Mesenchymal stem cell (in vitro differentiated cells and primary cell): ENCODE results near the gene CASP5.
A peak's percentile ranks its signal among the peaks of the same experiment; 100 is the strongest.
"Not testable (repeated sequence)": the region's sequence is repeated elsewhere in the genome, so short reads cannot be mapped to it uniquely, and the experiment has no call there.

Source experiments
- DNase-seq: peaks from one replicate; pipeline ENCODE4 v3.0.0-alpha.2; 2013
- H2AFZ ChIP-seq: one replicate; pipeline ENCODE4 v1.6.1; 2013; ENCODE audit warnings: low read depth, mild to moderate bottlenecking, control low read depth, inconsistent platforms, low read length, moderate library complexity
- H2AK5ac ChIP-seq: 2 replicates; pipeline ENCODE4 v1.6.1; 2013; ENCODE audit warnings: low read length, moderate library complexity, mild to moderate bottlenecking, inconsistent platforms; ENCODE audit not compliant: severe bottlenecking
- H2BK120ac ChIP-seq: one replicate; pipeline ENCODE4 v1.6.1; 2013; ENCODE audit warnings: low read depth, mild to moderate bottlenecking, inconsistent platforms, low read length, moderate library complexity
- H2BK12ac ChIP-seq, 2 experiments: one replicate each; pipeline ENCODE4 v1.6.1; 2013; ENCODE audit warnings: inconsistent platforms in 2 of 2, low read length in 2 of 2, mild to moderate bottlenecking in 2 of 2, moderate library complexity in 2 of 2, control low read depth in 1 of 2
- H2BK15ac ChIP-seq: one replicate; pipeline ENCODE4 v1.6.1; 2013; ENCODE audit warnings: mild to moderate bottlenecking, low read depth, inconsistent platforms; ENCODE audit not compliant: poor library complexity, severe bottlenecking
- H2BK5ac ChIP-seq: 2 replicates; pipeline ENCODE4 v1.6.1; 2013; ENCODE audit warnings: low read depth, mild to moderate bottlenecking, low read length, control low read depth, inconsistent platforms; ENCODE audit not compliant: poor library complexity, severe bottlenecking
- H3K14ac ChIP-seq, 2 experiments: one replicate each; pipeline ENCODE4 v1.6.1; 2013; ENCODE audit warnings: inconsistent platforms in 2 of 2, low read length in 2 of 2, control low read depth in 1 of 2, mild to moderate bottlenecking in 1 of 2, moderate library complexity in 1 of 2
- H3K18ac ChIP-seq, 2 experiments: one replicate each; pipeline ENCODE4 v1.6.1; 2013; ENCODE audit warnings: inconsistent platforms in 2 of 2, low read length in 2 of 2, control low read depth in 1 of 2, low read depth in 1 of 2, mild to moderate bottlenecking in 1 of 2
- H3K23ac ChIP-seq, 2 experiments: one replicate each; pipeline ENCODE4 v1.6.1; 2013; ENCODE audit warnings: inconsistent platforms in 2 of 2, low read length in 2 of 2, mild to moderate bottlenecking in 2 of 2, moderate library complexity in 2 of 2, control low read depth in 1 of 2
- H3K27ac ChIP-seq: 2 replicates; pipeline ENCODE4 v1.5.1; 2013; ENCODE audit warnings: mild to moderate bottlenecking, moderate library complexity, low read length, control low read depth, inconsistent platforms; ENCODE audit not compliant: poor library complexity, severe bottlenecking
- H3K27me3 ChIP-seq, 2 experiments: 2 replicates each; pipeline versions ENCODE4 v1.6.1 to v1.7.0; 2013; ENCODE audit warnings: low read length in 2 of 2, mild to moderate bottlenecking in 2 of 2, moderate library complexity in 2 of 2, control low read depth in 1 of 2, inconsistent platforms in 1 of 2; ENCODE audit not compliant: control insufficient read depth in 1 of 2, insufficient read depth in 1 of 2
- H3K36me3 ChIP-seq, 2 experiments: 2 replicates each; pipeline versions ENCODE4 v1.6.1 to v1.7.0; 2013; ENCODE audit warnings: low read length in 2 of 2, control low read depth in 1 of 2, inconsistent platforms in 1 of 2, low read depth in 1 of 2, mild to moderate bottlenecking in 1 of 2; ENCODE audit not compliant: insufficient read depth in 2 of 2, control insufficient read depth in 1 of 2
- H3K4ac ChIP-seq, 2 experiments: one replicate each; pipeline ENCODE4 v1.6.1; 2013; ENCODE audit warnings: inconsistent platforms in 2 of 2, low read length in 2 of 2, mild to moderate bottlenecking in 2 of 2, moderate library complexity in 2 of 2, control low read depth in 1 of 2, low read depth in 1 of 2
- H3K4me1 ChIP-seq: 2 replicates; pipeline ENCODE4 v1.6.1; 2013; ENCODE audit warnings: low read depth, low read length, control low read depth; ENCODE audit not compliant: control insufficient read depth, insufficient read depth
- H3K4me2 ChIP-seq: 2 replicates; pipeline ENCODE4 v1.6.1; 2013; ENCODE audit warnings: low read length, mild to moderate bottlenecking, inconsistent platforms; ENCODE audit not compliant: poor library complexity, severe bottlenecking
- H3K4me3 ChIP-seq, 2 experiments: 2 replicates each; pipeline versions ENCODE4 v1.5.1 to v1.7.0; 2013; ENCODE audit warnings: low read length in 2 of 2, mild to moderate bottlenecking in 2 of 2, control low read depth in 1 of 2, low read depth in 1 of 2; ENCODE audit not compliant: insufficient read depth in 1 of 2
- H3K79me1 ChIP-seq: replicated peaks from 2 replicates; pipeline ENCODE4 v1.6.1; 2013; ENCODE audit warnings: mild to moderate bottlenecking, control low read depth, low read length, inconsistent platforms; ENCODE audit not compliant: poor library complexity, severe bottlenecking
- H3K9ac ChIP-seq: 2 replicates; pipeline ENCODE4 v1.7.0; 2013; ENCODE audit warnings: mild to moderate bottlenecking, low read length, moderate library complexity
- H3K9me3 ChIP-seq: 2 replicates; pipeline ENCODE4 v1.7.0; 2013; ENCODE audit warnings: mild to moderate bottlenecking, low read length; ENCODE audit not compliant: control insufficient read depth
- H4K8ac ChIP-seq: one replicate; pipeline ENCODE4 v1.6.1; 2013; ENCODE audit warnings: inconsistent platforms, mild to moderate bottlenecking, low read length, moderate library complexity
- H4K91ac ChIP-seq: one replicate; pipeline ENCODE4 v1.6.1; 2013; ENCODE audit warnings: mild to moderate bottlenecking, low read length, inconsistent platforms
- WGBS: methylation state at CpG from one replicate; pipeline ENCODE4 v1.1.7; 2013; ENCODE audit warnings: mixed read lengths; 5-methylcytosine and 5-hydroxymethylcytosine counted together

The CASP5 gene

GRCh38 chr11:105040703-105041102 is 17.7 kb upstream of the CASP5 start:
- Histone ChIP-seq H3K4me2 (no peak overlapping the region), H3K18ac (no peak overlapping the region), H3K4ac (no peak overlapping the region), H2AK5ac (no peak overlapping the region), H3K4me3 (no peak overlapping the region), H2AFZ (no peak overlapping the region), H3K79me1 (no peaks in the 10 kb centered on the region), H3K9me3 (no peaks in the 10 kb centered on the region), H2BK12ac (no peak overlapping the region), H3K27ac (no peak overlapping the region), H3K27me3 (no peaks in the 10 kb centered on the region), H3K4me1 (no peaks in the 10 kb centered on the region), H3K9ac (no peak overlapping the region), H4K8ac (no peak overlapping the region), H4K91ac (no peak overlapping the region), H2BK120ac (no peak overlapping the region), H2BK15ac (no peak overlapping the region), H3K36me3 (no peaks in the 10 kb centered on the region), H3K14ac (no peak overlapping the region), H2BK5ac (no peak overlapping the region), H3K23ac (no peak overlapping the region)
- DNase-seq, result no peak
- WGBS, result 100% methylated on average over 1 of the region's 2 CpGs

DNA sequence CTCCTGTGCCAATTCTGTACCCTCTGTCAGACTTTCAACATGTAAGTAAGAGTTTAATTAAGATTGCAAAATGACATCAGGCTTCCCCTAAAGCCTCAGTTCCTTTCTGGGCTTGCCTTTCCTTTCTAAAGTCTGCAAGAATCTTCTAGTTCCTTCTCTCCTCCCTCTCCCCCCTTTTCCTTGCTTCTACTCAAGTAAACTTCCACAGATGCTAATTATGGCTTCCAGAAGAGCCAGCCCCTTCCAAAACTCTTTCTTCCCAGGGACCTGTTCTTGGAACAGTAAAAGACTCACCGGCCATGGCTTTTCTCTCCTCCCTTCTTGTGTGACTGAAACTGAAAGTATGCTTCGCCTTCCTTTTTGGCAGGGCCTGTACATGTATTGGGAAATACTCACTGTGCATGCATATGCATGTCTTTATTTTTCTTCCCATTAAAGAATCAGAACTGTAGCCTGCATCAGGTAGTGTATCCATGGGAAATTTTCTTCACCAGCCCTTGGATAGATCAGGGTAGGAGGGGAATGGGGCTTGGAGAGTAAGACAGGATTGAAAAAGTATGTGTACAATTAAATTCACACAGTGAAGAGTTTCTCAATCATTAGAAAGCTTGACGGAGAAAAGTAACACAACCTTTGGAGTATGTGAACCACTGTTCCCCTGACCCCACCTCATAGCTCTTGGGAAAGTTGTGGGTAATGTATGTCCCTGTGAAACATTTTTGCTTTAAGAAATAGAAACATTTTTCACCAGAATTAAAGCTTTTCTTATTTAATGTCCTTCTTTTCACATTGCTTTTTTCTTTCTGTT is 12.0 kb upstream of the CASP5 start, which contains the start of gene CASP1:
CASP1 (minus strand) TSS at position 332 of the 808 bp plus-strand sequence; CDS start at position 301, 31 bp downstream.
- Histone ChIP-seq H3K4ac (peak within 1 kb of the TSS; percentile 67 to 75), H2BK120ac (peak within 1 kb of the TSS; percentile 61), H3K79me1 (no peaks in the 10 kb centered on the region), H3K4me3 (peak within 1 kb of the TSS in 1 of 2 experiments; percentile 70), H3K4me1 (no peaks in the 10 kb centered on the region), H2BK5ac (no peak within 1 kb of the TSS), H3K27me3 (no peaks in the 10 kb centered on the region), H2BK12ac (peak within 1 kb of the TSS in 1 of 2 experiments; percentile 83), H2AK5ac (no peak within 1 kb of the TSS), H3K9me3 (no peaks in the 10 kb centered on the region), H4K8ac (peak within 1 kb of the TSS; percentile 88), H3K23ac (no peak within 1 kb of the TSS), H3K36me3 (peaks cover 0 to 3% of the 10 kb centered on the region in 2 experiments), H3K14ac (no peak within 1 kb of the TSS), H3K27ac (no peak within 1 kb of the TSS), H3K9ac (peak within 1 kb of the TSS; percentile 79), H3K18ac (peak within 1 kb of the TSS; percentile 82 to 87), H2BK15ac (no peak within 1 kb of the TSS), H2AFZ (no peak within 1 kb of the TSS), H3K4me2 (peak within 1 kb of the TSS; percentile 21), H4K91ac (peak within 1 kb of the TSS; percentile 72)
- peak; percentile 85 for DNase-seq
- 83% methylated on average over 1 of the region's 3 CpGs for WGBS

DNA sequence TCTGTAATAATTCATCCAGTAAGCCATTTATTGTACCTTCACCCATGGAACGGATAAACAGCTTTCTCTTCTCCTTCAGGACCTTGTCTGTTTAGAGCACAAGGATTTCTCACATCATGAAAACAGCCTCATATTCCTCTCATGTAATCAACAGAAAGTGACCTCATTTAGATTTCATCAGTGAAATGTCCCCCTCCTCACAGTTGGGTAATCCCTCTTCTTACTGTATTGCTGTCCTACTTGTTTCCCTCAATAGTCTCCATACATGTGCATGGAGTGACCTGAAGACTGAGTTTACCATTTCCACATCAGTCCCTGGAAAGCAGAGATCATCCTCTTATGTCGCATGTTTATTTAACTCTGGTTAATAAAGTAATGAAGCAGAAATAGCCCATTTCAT is 11.4 kb upstream of the CASP5 start:
- not testable (repeated sequence) for H3K23ac ChIP-seq, H3K9me3 ChIP-seq, H2BK120ac ChIP-seq, H2AK5ac ChIP-seq, H3K79me1 ChIP-seq, H2BK12ac ChIP-seq, H2BK15ac ChIP-seq, H3K4me1 ChIP-seq, H3K14ac ChIP-seq, H3K27ac ChIP-seq, H3K36me3 ChIP-seq, H4K91ac ChIP-seq, H3K4me2 ChIP-seq, H3K4ac ChIP-seq, DNase-seq, H3K18ac ChIP-seq, H3K27me3 ChIP-seq, H4K8ac ChIP-seq, H2AFZ ChIP-seq, H2BK5ac ChIP-seq
- peak overlapping the region; percentile 79 for H3K9ac ChIP-seq
- H3K4me3 ChIP-seq, result peak overlapping the region in 1 of 2 experiments; percentile 70
- 96% methylated on average over 2 of the region's 2 CpGs for whole genome bisulfite sequencing

DNA sequence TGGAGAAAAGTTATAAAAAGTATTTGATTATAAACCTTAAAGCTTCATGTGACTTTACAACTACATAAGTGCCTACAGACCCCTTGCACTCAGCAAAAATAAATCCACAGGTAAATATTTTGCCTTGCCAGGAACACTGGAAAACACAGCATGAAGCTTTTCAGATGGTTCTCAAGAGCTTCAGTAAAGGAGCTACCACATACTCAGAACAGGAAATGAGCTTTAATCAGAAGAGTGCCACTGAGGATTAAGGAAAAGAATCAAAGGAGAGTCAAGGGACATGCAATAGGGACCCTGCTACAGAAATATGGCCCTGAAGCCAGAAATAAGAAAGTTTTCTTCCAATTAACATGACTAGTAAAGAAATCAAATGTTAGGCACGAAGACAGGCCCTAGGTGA is 10.8 kb upstream of the CASP5 start:
- Histone ChIP-seq H3K9ac (no peak overlapping the region), H2AFZ (no peak overlapping the region), H2BK15ac (no peak overlapping the region), H2BK120ac (no peak overlapping the region), H2BK5ac (no peak overlapping the region), H2AK5ac (no peak overlapping the region), H3K27me3 (no peaks in the 10 kb centered on the region), H3K4me2 (no peak overlapping the region), H3K36me3 (peaks cover 0 to 15% of the 10 kb centered on the region in 2 experiments), H3K23ac (no peak overlapping the region), H3K27ac (no peak overlapping the region), H3K9me3 (no peaks in the 10 kb centered on the region), H3K4me3 (no peak overlapping the region), H2BK12ac (no peak overlapping the region), H3K79me1 (no peaks in the 10 kb centered on the region), H3K4me1 (no peaks in the 10 kb centered on the region), H3K4ac (no peak overlapping the region), H4K8ac (no peak overlapping the region), H3K14ac (no peak overlapping the region), H3K18ac (no peak overlapping the region), H4K91ac (no peak overlapping the region)
- no peak for DNase-seq
- WGBS, result 91% methylated on average over 1 of the region's 1 CpG
